Measurements from ENCODE around the gene ZNF493. TPM values are rescaled to one million over a fixed set of nuclear protein-coding genes. Genes with fewer than 3 reads are reported as not detected.

ZNF493 gene
- total RNA-seq, 3 donors from 2014 or later (not counting 1 experiment from before 2014, with no cell fraction given) = 48.1 to 57.0 (median 50.4) TPM

- H3K4me3 ChIP-seq (ENCODE audit: low read length) = peak overlapping the region; percentile 27
- H3K4me1 ChIP-seq (ENCODE audit: control insufficient read depth, insufficient read depth, low read length) = peaks cover 14% of the 10 kb centered on the region
- Mint-ChIP-seq H3K4me3 (peak overlapping the region; percentile 77), H3K36me3 (no peaks in the 10 kb centered on the region), H3K9me3 (no peaks in the 10 kb centered on the region), H3K4me1 (peaks cover 7 to 8% of the 10 kb centered on the region in 2 donors), H3K27me3 (ENCODE audit: low read depth in 2 of 2) (no peaks in the 10 kb centered on the region), H3K27ac (no peak overlapping the region)
- WGBS (ENCODE audit: insufficient coverage) = 4% methylated on average over 37 of the region's 37 CpGs
- H3K27me3 ChIP-seq (ENCODE audit: control insufficient read depth, insufficient read depth, low read length) = no peaks in the 10 kb centered on the region
- TF ChIP-seq CTCF (IDR thresholded peaks at IDR 0.05) = no peak
- peak; percentile 75 to 84 for DNase-seq
- no peaks in the 10 kb centered on the region for H3K9me3 ChIP-seq (ENCODE audit: control insufficient read depth, insufficient read depth, low read length)
- H3K36me3 ChIP-seq (ENCODE audit: control insufficient read depth, insufficient read depth, low read length) = no peaks in the 10 kb centered on the region
- intact Hi-C loops (cut with micrococcal nuclease) = no loop called here
- H3K27ac ChIP-seq (ENCODE audit: low read length) = no peak overlapping the region
- peak; percentile 96 to 100 (median 100) for ATAC-seq
Measured at GRCh38 chr19:21474671-21475181, 77.8 kb downstream of the ZNF493 start.

Other genes with a start within 250 kb of the ZNF493 start
- 10 to 100 TPM; 21.2 to 24.4 (median 24.4) TPM for gene ZNF708, start 67.7 kb upstream of the ZNF493 start, total RNA-seq
- gene ZNF738, start 38.1 kb upstream of the ZNF493 start, total RNA-seq = 10 to 100 TPM; 11.4 to 22.9 (median 14.7) TPM
- 10 to 100 TPM; 15.7 to 21.0 (median 18.7) TPM for gene ZNF429, start 108.5 kb downstream of the ZNF493 start, total RNA-seq

Data from natural killer cell (primary cell).